MCF 10A (cell line): ENCODE data around the gene CCDC178. TPM values are rescaled to one million over a fixed set of nuclear protein-coding genes. Genes with fewer than 3 reads are reported as not detected.
"Not testable (repeated sequence)": the region's sequence is repeated elsewhere in the genome, so short reads cannot be mapped to it uniquely, and the experiment has no call there.

Source experiments
- BruUV-seq: library from RNA; stranded (reverse); fragments of 400-500 nt; replicated peaks from 2 replicates; lab custom pipeline; 2021; lab: Mats Ljungman, UMichigan
- CTCF ChIA-PET: fragments of 300-600 bp; sonication (Branson Sonifier 250); formaldehyde crosslinking; extraction: SDS; loops from one replicate; lab custom pipeline; 2021; ENCODE audit warnings: antibody characterized with exemption, inconsistent platforms; lab: Yijun Ruan, JAX
- POLR2A ChIA-PET: fragments of 300-600, 350-650 bp; sonication (Branson Sonifier 250); formaldehyde crosslinking; extraction: SDS; loops from one replicate; lab custom pipeline; 2020; ENCODE audit warnings: antibody characterized with exemption, inconsistent platforms; lab: Yijun Ruan, JAX
- DNase-seq: peaks from one replicate; pipeline ENCODE4 v3.0.0-alpha.2; 2018; ENCODE audit not compliant: unreplicated experiment
- H3K27ac Mint-ChIP-seq: one replicate; pipeline ENCODE4 v1.8.0; 2022; ENCODE audit warnings: mild to moderate bottlenecking, low read depth, mixed read lengths; ENCODE audit not compliant: unreplicated experiment
- H3K27me3 Mint-ChIP-seq: one replicate; pipeline ENCODE4 v1.8.0; 2022; ENCODE audit warnings: mixed read lengths; ENCODE audit not compliant: insufficient read depth, unreplicated experiment
- H3K36me3 Mint-ChIP-seq: one replicate; pipeline ENCODE4 v1.8.0; 2022; ENCODE audit warnings: mild to moderate bottlenecking, moderate library complexity, mixed read lengths; ENCODE audit not compliant: insufficient read depth, unreplicated experiment
- H3K4me1 Mint-ChIP-seq: one replicate; pipeline ENCODE4 v1.8.0; 2022; ENCODE audit warnings: mixed read lengths; ENCODE audit not compliant: insufficient read depth, unreplicated experiment
- H3K4me3 Mint-ChIP-seq: one replicate; pipeline ENCODE4 v1.8.0; 2022; ENCODE audit warnings: mild to moderate bottlenecking, moderate library complexity, mixed read lengths; ENCODE audit not compliant: unreplicated experiment
- H3K9me3 Mint-ChIP-seq: one replicate; pipeline ENCODE4 v1.8.0; 2022; ENCODE audit warnings: mixed read lengths; ENCODE audit not compliant: unreplicated experiment
- intact Hi-C: fragments of 100-400 bp; cut with micrococcal nuclease; formaldehyde crosslinking; loops from 2 replicates; pipeline ENCODE4 v1.14.1; 2022
- total RNA-seq: library from RNA; stranded (reverse); gene quantifications from 2 replicates; pipeline ENCODE4 v1.2.3, GENCODE V29; 2022
- TF ChIP-seq, protein P1 (sequence below): fragments of 200-600 bp; IDR thresholded peaks from one replicate; pipeline ENCODE4 v1.8.0; 2022; ENCODE audit warnings: antibody characterized with exemption, mild to moderate bottlenecking; ENCODE audit not compliant: unreplicated experiment

Gene CCDC178
- total RNA-seq, 1 experiment from 2014 or later: 0.19 TPM

DNA sequence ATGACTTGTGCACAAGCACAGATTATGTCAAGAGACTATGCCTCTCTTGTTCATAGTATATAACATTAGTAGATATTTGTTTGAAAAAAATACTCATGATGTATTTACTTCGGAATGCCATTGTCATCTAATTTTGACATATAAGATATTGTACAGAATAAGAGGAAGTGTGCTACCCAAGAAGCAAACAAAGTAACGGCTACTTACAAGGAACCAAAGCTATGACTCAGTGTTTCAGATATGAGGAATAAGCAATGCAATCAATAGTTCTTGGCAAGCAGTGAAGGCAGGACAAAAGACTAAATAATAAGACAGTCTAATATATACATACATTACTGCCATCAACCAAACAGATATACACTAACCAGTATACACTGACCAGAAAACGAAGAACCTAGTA is 256.3 kb downstream of the CCDC178 start:
- intact Hi-C loops: no loop called here
- POLR2A ChIA-PET: no interaction called here
- H3K4me3 Mint-ChIP-seq: no peak overlapping the region
- TF ChIP-seq, protein P1, sequence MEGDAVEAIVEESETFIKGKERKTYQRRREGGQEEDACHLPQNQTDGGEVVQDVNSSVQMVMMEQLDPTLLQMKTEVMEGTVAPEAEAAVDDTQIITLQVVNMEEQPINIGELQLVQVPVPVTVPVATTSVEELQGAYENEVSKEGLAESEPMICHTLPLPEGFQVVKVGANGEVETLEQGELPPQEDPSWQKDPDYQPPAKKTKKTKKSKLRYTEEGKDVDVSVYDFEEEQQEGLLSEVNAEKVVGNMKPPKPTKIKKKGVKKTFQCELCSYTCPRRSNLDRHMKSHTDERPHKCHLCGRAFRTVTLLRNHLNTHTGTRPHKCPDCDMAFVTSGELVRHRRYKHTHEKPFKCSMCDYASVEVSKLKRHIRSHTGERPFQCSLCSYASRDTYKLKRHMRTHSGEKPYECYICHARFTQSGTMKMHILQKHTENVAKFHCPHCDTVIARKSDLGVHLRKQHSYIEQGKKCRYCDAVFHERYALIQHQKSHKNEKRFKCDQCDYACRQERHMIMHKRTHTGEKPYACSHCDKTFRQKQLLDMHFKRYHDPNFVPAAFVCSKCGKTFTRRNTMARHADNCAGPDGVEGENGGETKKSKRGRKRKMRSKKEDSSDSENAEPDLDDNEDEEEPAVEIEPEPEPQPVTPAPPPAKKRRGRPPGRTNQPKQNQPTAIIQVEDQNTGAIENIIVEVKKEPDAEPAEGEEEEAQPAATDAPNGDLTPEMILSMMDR: no peak
- H3K27me3 Mint-ChIP-seq: peaks cover 57% of the 10 kb centered on the region
- no peak overlapping the region for H3K27ac Mint-ChIP-seq
- no TSS peak for BruUV-seq
- CTCF ChIA-PET: interaction anchor here (0.6 kb wide), 1 partner anchor 548 kb away, joined by 3 read pairs; no protein-coding TSS in a partner anchor
- no peaks in the 10 kb centered on the region for H3K4me1 Mint-ChIP-seq
- H3K36me3 Mint-ChIP-seq: no peaks in the 10 kb centered on the region
- DNase-seq: no peak
- no peaks in the 10 kb centered on the region for H3K9me3 Mint-ChIP-seq

GRCh38 chr18:33183136-33183535 is 257.4 kb downstream of the CCDC178 start:
- TF ChIP-seq, protein P1: no peak
- DNase-seq: no peak
- Mint-ChIP-seq H3K9me3 (no peaks in the 10 kb centered on the region), H3K4me1 (no peaks in the 10 kb centered on the region), H3K27ac (no peak overlapping the region), H3K27me3 (peaks cover 46% of the 10 kb centered on the region), H3K4me3 (no peak overlapping the region), H3K36me3 (no peaks in the 10 kb centered on the region)
- ChIA-PET POLR2A (interaction anchor here (1.0 kb wide), 1 partner anchor 246 kb away, joined by 3 read pairs; no protein-coding TSS in a partner anchor), CTCF (no interaction called here)
- intact Hi-C loops: no loop called here
- BruUV-seq: no TSS peak

DNA sequence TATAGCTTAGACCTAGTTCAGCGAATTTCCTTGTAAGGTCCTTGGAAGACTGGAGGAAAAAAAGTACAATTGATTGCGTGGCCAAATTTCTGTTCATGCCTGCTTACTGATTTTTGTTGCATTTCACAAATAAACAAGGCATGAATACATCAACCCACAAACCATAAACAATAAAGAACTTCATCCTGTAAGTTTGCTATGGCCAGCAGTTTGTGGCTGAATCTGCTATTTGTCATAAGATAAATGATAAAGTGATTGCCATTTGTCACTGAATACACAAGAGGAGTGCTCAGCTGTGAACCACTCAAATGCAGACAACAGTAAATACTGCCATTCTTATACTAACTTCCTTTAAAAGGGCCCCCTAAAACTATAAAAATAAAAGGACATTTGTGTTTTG is 259.5 kb downstream of the CCDC178 start:
- TF ChIP-seq, protein P1: no peak
- ChIA-PET CTCF (interaction anchor here (0.9 kb wide), 1 partner anchor 30 kb away, joined by 3 read pairs; no protein-coding TSS in a partner anchor), POLR2A (no interaction called here)
- no peak overlapping the region for H3K4me3 Mint-ChIP-seq
- H3K27ac Mint-ChIP-seq: no peak overlapping the region
- no peaks in the 10 kb centered on the region for H3K9me3 Mint-ChIP-seq
- H3K27me3 Mint-ChIP-seq: peaks cover 26% of the 10 kb centered on the region
- no peak for DNase-seq
- intact Hi-C loops: no loop called here
- BruUV-seq: no TSS peak
- no peaks in the 10 kb centered on the region for H3K36me3 Mint-ChIP-seq
- no peaks in the 10 kb centered on the region for H3K4me1 Mint-ChIP-seq

- CTCF ChIA-PET: interaction anchor here (1.8 kb wide), 1 partner anchor 62 kb away, joined by 6 read pairs; no protein-coding TSS in a partner anchor
- no peak overlapping the region for H3K27ac Mint-ChIP-seq
These were observed 271.3 kb downstream of the CCDC178 start for GRCh38 chr18:33169218-33169617.

GRCh38 chr18:33164121-33164520 is 276.4 kb downstream of the CCDC178 start:
- H3K36me3 Mint-ChIP-seq, POLR2A ChIA-PET, H3K27ac Mint-ChIP-seq, BruUV-seq, intact Hi-C loops, H3K4me1 Mint-ChIP-seq, CTCF ChIA-PET, H3K4me3 Mint-ChIP-seq, H3K9me3 Mint-ChIP-seq, DNase-seq: not testable (repeated sequence)
- peaks cover 63% of the 10 kb centered on the region for H3K27me3 Mint-ChIP-seq

More at GRCh38 chr18:33169218-33169617, 271.3 kb downstream of the CCDC178 start:
- Mint-ChIP-seq H3K4me1 (no peaks in the 10 kb centered on the region), H3K9me3 (no peaks in the 10 kb centered on the region), H3K4me3 (no peak overlapping the region), H3K36me3 (no peaks in the 10 kb centered on the region), H3K27me3 (peaks cover 68% of the 10 kb centered on the region)
- no TSS peak for BruUV-seq
- TF ChIP-seq, protein P1: no peak
- intact Hi-C loops: no loop called here
- POLR2A ChIA-PET: no interaction called here
- DNase-seq: no peak
